Ramos (cell line): ENCODE data around the gene CNST.
"Not testable (repeated sequence)": the region's sequence is repeated elsewhere in the genome, so short reads cannot be mapped to it uniquely, and the experiment has no call there.

Source experiments
- in situ Hi-C: fragments of 300-500 bp; cut with MboI; formaldehyde crosslinking; loops from one replicate; pipeline ENCODE4 v1.14.3; 2022; ENCODE audit warnings: low sequenced_read_pairs; ENCODE audit not compliant: unreplicated experiment

CNST gene

DNA sequence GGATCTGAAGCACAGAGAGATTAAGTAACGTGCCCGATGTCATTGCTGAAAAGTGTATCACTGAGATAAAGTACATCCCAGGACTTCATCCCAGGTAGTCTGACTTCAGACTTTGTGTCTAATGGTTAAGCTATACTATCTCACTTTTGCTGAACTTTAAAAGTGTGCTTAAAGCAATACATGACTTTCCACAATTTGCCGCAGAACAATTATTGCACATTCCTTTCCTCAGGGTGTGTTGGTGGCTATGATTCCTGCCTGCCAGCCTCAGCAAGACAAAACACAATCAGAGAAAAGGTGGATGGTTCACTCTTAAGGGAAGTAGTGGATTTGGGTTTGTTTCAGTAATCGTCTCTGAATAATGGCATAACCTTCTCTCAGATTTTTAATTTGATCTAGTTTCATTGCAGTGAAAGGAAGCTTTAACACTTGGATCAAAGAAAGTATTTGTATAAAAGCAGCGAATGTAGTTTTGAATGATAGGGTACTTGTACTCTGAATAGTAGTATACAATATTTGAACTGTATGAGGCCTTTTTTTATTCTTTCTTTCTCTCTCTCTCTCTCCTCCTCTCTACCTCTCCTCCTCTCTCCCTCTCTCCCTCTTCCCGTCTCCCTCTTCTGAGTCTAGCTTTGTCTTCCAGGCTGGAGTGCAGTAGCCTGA is 47.0 kb downstream of the CNST start:
- in situ Hi-C loops: no loop called here

DNA sequence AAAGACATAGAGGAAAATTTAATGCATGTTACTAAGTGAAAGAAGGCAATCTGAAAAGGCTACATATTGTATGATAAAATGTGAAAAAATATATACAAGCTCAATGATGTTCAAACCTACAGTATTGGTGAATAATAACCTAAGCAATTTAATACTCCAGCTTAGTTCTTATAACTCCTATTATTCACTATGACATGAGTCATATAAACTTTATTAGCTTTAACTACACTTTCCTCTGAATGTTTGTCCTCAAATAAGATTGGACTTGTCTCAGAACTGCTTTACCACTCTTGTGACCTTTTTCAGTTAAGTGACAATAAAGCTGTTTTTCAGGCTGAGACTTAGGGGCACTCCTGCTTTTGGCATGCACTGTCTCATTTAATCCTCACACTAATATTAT is 50.9 kb downstream of the CNST start:
- in situ Hi-C loops: no loop called here

- in situ Hi-C loops: no loop called here
Observed at GRCh38 chr1:246617768-246618167, 51.5 kb downstream of the CNST start.

GRCh38 chr1:246618240-246618808 is 52.1 kb downstream of the CNST start:
- in situ Hi-C loops: no loop called here

DNA sequence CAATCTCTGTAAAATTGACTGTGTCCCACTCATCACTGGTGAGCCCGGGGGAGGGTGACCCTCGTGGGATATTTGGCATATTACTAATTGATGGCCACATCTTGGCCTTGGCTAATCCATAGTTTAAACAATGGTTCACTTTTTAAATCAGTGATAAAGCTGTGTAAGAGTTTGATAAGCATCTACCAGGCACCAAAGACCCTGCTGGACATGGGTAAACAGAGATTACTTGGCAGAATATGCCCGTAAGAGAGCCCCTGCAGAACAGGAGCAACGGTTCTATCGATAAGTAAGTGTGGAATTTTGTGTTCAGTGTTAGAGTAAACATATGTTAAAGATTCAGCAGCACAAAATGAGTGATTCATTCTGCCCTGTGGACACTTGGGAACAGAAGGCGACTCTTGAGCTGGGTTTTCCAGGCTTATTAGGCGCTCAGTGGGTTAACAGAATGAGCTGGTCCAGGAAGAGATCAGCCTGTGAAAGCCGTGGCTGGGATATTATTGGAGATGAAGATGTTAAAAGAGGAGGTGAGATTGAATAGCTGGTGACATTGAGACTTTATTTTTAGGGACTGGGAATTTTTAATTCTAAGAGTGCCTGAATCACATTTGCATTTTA is 55.9 kb downstream of the CNST start:
- in situ Hi-C loops: no loop called here

GRCh38 chr1:246624091-246624490 is 57.8 kb downstream of the CNST start:
- in situ Hi-C loops: no loop called here

DNA sequence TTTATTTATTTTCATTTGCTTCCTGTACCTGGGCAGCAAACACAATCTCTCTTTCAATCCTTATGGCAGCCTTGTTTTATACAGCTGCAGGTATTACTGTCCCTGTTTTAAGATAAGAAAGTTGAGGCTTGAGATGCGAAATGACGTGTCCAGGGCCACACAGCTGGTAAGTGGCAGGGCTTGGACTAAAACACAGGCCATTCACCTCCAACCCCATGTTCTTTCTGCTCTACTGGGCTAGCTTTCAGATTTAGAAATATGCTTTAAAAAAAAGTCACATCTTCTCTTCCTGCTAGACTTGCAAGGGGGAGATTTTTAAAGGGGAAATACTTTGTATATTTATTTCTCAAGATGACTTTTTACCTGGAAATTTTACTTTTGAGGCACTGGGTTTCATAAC is 62.8 kb downstream of the CNST start:
- in situ Hi-C loops: no loop called here

DNA sequence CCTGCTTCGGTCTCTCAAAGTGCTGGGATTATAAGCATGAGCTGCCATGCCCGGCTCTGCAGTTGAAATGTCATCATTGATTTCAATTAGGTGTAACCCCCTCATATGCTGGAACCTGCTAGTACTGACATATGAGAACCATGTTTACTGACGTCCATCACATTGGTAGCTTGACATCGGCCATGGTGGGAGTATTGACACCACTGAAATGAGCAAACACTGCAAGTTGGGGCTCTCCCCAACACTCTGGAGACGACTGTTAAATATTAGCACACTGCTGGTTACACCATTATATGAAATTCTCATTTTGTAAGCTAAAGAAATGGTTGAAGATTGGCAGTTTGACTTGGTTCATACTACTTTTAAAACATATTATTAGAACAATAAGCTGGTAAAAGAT is 63.7 kb downstream of the CNST start:
- in situ Hi-C loops: no loop called here

GRCh38 chr1:246631426-246631825 is 65.2 kb downstream of the CNST start:
- in situ Hi-C loops: no loop called here

- in situ Hi-C loops: no loop called here
Observed at GRCh38 chr1:246632281-246633168, 66.3 kb downstream of the CNST start.

- in situ Hi-C loops: not testable (repeated sequence)
Observed at GRCh38 chr1:246634659-246635058, 68.4 kb downstream of the CNST start.

DNA sequence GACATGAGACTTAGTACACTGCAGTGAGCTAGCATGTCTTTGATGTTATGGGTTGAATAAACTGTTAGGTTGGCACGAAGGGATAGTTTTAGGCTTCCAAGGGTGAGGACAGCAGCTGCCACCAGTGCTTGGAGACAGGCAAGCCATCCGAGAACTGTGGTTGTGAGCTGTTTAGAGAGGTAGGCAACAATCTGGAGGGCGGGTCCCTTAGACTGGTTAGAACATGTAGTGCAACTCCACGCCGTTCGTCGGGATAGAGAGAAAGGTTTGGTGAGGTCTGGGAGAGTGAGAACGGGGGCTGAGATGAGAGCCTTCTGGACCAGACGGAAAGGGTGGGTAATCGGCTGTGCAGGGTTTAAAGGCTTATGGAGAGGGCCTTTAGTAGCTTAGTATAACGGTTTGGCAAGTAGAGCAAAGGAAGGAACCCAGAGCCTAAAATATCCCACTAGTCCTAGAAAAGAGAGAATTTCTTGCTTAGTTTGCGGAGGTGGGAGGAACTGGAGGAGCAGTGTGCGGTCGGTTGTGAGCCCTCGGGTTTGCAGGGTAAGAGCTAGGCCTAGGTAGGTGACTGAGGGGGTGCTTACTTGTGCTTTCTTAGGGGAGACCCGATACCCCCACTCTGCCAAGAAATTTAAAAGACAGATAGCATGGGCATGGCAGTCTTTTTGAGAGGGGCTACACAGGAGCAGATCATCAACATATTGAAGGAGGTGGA is 72.8 kb downstream of the CNST start:
- in situ Hi-C loops: no loop called here

GRCh38 chr1:246639732-246640131 is 73.5 kb downstream of the CNST start:
- in situ Hi-C loops: no loop called here

GRCh38 chr1:246640747-246641146 is 74.5 kb downstream of the CNST start:
- in situ Hi-C loops: no loop called here

GRCh38 chr1:246641394-246641793 is 75.1 kb downstream of the CNST start:
- in situ Hi-C loops: no loop called here

DNA sequence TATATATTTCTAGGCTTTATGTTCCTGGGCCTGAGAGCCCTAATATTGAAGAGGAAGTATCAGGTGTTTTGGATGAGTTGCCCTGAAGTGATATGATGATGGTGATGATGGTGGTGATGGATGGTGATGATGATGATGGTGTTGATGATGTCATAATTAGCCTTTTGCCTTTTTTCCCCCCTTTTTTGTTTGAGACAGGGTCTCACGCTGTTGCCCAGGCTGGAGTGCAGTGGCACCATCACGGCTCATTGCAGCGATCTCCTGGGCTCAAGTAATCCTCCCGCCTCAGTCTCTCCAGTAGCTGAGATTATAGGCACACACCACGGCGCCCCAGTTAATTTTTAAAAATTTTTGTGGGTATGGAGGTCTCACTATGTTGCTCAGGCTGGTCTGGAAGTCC is 76.5 kb downstream of the CNST start:
- in situ Hi-C loops: no loop called here

DNA sequence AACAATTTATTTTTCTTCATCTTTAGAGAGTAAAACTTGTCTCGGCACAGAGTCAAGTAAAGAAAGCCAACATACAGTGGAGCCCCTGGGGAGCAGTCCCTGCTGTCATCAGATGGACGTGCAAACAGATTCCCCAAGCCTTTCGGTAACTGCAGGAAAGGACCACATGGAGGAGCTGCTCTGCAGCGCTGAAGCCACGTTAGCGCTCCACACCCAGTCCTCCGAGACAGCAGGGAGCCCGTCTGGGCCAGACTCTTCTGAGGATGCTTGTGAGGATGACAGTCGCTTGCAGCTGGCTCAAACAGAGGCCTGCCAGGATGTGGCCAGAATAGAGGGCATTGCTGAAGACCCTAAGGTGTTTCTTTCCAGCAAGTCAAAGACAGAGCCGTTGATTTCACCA is 80.9 kb downstream of the CNST start:
- in situ Hi-C loops: no loop called here

- in situ Hi-C loops: no loop called here
Observed at GRCh38 chr1:246647513-246647912, 81.3 kb downstream of the CNST start.

GRCh38 chr1:246651012-246651695 is 84.9 kb downstream of the CNST start:
- in situ Hi-C loops: no loop called here

DNA sequence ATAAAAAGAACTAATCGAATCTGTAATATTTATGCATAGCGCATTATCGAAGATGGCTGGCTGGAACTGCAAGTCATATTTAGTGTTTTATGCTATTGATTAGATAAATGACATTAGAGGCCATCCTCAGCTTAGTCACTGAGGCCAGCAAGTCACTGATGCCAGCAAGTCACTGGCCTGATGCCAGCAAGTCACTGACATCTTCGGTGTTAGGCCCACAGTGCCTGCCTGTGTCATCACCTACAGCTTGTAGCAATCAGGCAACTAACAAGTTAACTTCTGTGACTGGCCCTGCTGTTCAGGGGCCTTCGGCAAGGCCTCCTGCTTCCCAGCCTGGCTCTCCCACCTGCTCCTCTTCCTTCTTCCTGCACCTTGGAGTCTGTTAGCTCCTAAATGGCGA is 92.3 kb downstream of the CNST start:
- in situ Hi-C loops: no loop called here
